Non-pigmented ciliary epithelial cell (primary cell): ENCODE measurements around the gene KIAA1328.
A peak's percentile ranks its signal among the peaks of the same experiment; 100 is the strongest.

Experiments used
- DNase-seq: peaks from one replicate; pipeline ENCODE4 v3.0.0-alpha.2; 2010; ENCODE audit warnings: low read depth

The KIAA1328 gene

DNA sequence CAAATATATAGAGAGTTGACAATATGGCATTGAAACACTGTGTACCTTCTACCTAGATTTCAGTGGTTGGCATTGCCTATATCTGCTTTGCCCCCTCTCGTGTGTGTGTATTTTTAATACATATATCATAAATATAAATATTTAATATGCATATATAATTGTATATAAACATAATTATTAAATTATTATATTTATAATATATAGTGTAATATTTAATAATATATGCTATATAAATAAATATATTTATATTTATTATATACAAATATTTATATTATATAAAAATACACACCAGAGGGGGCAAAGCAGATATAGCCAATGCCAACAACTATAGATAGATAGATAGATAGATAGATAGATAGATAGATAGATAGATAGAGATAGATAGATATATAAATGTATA lies 124.1 kb downstream of the KIAA1328 start:
- no peak for DNase-seq

- no peak for DNase-seq
These were observed 131.1 kb downstream of the KIAA1328 start for GRCh38 chr18:36960038-36960437.

DNA sequence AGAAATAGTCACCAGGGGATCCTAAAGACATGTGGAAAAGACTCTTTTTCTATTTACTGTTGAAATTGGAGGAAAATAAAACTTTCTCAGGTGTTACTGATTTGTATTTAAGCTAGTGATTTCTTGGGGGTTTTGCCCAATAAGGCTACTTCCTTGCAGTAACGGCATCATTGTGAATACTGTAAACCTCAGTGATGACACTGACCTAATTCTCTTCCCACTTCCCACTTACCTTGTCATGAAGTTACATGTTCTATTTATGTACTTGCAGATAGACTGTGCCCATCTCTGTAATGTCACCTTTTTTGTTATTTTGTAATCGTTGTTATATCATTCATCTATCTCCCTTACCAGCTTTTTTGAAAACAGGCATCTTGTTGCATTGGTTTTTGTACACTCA lies 134.5 kb downstream of the KIAA1328 start:
- no peak for DNase-seq

- no peak for DNase-seq
These were observed 145.8 kb downstream of the KIAA1328 start for GRCh38 chr18:36974686-36975085.

DNA sequence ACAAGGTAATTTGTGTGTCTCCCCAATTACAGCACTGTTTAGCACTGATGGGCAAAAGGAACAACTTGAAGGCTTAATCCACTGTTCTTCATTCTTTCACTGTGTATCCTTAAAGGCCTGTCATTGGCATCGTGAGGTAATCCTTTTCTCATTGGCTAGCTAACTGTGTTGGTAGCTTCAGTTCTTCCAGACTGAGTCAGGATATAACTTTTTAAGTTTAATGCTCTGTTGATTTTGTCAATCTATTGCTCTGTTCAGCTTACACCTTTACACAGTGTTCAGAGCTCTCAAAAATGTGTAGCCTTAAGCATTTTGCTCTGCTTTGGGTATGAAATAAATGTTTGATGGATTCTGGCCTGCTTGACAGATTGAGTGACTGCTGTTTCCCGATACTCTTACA lies 148.2 kb downstream of the KIAA1328 start:
- no peak for DNase-seq

- peak; percentile 47 for DNase-seq
These were observed 164.1 kb downstream of the KIAA1328 start for GRCh38 chr18:36993068-36993467.

- DNase-seq = no peak
These were observed 177.8 kb downstream of the KIAA1328 start for GRCh38 chr18:37006742-37007141.

- no peak for DNase-seq
These were observed 183.5 kb downstream of the KIAA1328 start for GRCh38 chr18:37012452-37012851.

- peak; percentile 8 for DNase-seq
These were observed 190.4 kb downstream of the KIAA1328 start for GRCh38 chr18:37019157-37019827.

DNA sequence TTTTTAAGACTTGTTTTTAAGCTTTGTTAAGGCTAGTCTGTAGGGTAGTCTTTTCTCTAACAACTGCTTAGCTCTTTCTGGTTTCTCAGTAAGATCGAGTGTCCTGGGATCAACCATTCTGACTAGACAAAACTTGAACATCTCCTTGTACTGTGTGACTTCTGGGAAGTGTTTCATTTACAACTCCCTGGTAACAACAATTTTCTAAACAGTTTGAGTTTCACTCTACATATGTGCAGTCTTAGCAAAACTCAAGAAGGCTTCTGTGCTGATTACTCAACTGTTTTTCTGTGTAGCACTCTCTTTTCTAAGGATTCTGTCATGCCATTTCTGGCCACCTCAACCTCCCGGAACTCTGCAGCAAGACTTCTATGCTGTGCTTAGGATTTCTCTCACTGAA lies 204.5 kb downstream of the KIAA1328 start:
- no peak for DNase-seq

- no peak for DNase-seq
These were observed 213.5 kb downstream of the KIAA1328 start for GRCh38 chr18:37042381-37042780.

GRCh38 chr18:37055137-37055802 lies 226.3 kb downstream of the KIAA1328 start:
- DNase-seq = no peak

DNA sequence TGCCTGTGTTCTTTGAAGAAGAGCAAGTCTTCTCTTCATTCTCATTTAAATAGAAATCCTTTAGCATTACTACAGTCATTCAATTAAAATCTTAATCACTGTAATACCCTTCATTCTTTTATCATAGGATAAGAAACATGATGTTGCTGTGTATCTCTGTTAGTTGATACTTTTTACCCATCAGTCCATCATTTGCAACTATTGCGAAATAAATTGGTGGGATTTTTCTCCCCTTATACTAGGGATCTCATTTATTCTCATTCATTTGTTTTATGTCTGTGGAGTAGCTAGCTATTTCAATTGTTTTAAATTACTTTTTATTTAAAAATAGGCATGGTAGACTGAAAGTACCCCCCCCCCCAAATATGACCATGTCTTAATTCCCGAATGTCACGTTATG lies 235.3 kb downstream of the KIAA1328 start:
- DNase-seq = no peak

GRCh38 chr18:37065254-37065653 lies 236.3 kb downstream of the KIAA1328 start:
- no peak for DNase-seq

- DNase-seq = no peak
These were observed 256.0 kb downstream of the KIAA1328 start for GRCh38 chr18:37084912-37085311.

DNA sequence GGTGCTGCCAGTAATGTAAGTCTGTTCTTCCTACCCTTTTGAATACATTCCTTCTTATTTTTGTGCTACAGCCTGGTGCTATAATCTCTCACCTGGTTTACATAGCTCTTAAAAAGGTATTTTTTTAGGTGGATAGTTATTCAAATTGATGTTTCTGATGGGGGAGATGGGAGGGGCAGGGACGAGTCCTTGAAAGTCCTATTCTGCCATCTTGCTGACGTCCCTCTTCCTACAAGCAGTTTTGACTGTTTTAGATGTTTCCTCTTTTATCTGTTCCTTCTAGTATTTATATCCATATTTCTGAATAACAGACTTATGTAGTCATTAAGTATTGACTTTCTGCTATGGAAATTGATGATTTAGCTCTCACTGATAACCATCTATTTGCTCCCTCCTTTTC lies 256.4 kb downstream of the KIAA1328 start:
- no peak for DNase-seq

GRCh38 chr18:37107748-37108522 lies 279.0 kb downstream of the KIAA1328 start:
- no peak for DNase-seq

DNA sequence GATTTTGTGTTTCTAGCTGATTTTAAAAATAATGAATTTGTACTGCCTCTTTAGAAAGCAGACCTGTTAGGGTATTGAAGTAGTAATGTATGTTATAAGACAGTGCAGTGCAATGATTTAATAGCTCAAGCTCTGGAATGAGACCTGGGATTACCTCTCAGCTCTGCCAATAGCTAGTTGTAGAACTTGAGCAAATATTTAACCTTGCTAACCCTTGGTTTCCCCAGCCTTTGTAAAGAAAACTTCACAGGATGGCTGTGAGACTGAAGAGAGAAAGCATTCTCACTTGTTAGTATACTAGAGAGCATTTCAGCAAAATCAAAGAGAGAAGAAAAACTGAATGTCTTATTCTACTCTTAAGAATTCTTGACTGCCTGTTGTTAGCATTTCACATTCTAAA lies 293.9 kb downstream of the KIAA1328 start:
- no peak for DNase-seq

DNA sequence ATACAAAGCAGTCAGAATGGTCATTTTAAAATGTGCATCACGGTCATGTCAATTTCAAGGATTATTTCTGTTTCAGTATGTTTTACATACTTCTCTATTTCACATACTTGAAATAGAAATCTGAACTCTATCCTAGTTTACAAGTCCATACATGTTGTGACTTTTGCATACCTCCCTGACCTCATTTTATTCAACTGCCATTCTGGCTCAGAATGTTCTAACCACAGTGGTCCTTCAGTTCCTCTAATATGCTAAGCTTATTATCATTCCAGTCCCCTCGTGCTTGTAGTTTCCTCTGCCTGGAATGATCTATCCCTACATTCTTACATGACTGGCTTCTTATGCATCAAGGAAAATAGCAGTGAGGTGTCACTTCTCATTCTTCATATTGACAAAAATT lies 295.6 kb downstream of the KIAA1328 start:
- DNase-seq = peak; percentile 56

GRCh38 chr18:37135177-37135576 lies 306.2 kb downstream of the KIAA1328 start:
- no peak for DNase-seq

DNA sequence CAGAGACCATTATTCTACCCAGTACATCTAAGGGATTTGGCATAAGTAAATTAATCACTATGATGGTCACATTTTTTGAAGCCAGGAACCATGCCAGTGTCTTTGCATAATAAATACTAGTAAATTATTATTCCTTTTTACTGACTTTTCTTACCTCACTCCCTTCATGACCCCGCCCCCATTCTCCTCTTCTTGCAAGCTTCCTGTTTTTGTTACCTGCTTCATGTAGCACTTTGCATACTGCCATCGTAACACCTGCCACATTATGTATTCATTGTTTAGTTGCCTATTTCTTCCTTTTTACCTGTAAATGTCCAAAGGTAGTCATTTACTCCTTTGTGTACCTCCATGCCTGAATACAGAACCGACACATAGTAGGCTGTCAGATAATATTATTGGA lies 309.5 kb downstream of the KIAA1328 start:
- no peak for DNase-seq

- no peak for DNase-seq
These were observed 310.9 kb downstream of the KIAA1328 start for GRCh38 chr18:37139876-37140275.

DNA sequence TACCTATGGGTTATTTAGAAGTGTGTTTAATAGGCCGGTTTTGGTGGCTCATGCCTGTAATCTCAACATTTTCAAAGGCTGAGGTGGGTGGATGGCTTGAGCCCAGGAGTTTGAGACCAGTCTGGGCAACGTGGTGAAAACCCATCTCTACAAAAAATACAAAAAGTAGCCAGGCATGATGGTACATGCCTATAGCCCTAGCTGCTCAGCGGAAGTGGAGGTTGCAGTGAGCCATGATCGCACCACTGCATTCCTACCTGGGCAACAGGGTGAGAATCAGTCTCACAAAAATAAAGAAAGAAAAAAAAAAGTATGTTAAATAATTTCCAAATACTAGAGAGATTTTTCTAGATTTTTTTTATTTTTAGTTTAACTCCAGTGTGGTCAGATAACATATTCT lies 316.0 kb downstream of the KIAA1328 start:
- no peak for DNase-seq
